HG03432 (cell line): ENCODE data around the gene SSRP1.
"Not testable (repeated sequence)": the region's sequence is repeated elsewhere in the genome, so short reads cannot be mapped to it uniquely, and the experiment has no call there.

Experiments
- ATAC-seq: cut with Tn5 transposase; IDR thresholded peaks from one replicate; pipeline ENCODE4 v1.9.1; 2021; ENCODE audit warnings: mild to moderate bottlenecking, moderate library complexity; ENCODE audit not compliant: unreplicated experiment

Gene SSRP1

DNA sequence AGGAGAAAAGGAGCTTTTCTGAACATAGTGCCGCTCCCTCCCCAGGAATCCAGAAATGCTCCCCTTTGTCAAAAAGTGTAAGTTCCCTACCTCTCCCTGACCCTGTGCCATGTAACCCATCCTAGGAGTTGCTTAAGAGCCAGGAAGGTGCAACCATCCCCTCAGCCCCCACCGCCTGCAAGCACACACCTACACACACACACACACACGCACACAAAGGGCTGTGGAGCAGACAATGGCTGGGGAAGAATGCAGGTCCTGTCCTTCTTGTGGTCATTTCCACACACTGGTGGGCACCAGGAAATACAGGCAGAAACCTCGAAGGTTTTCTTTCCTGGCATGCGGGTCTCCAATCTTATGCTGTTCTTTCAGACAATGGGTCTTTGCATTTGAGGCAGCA, 3.6 kb upstream of the SSRP1 start:
- no peak for ATAC-seq

DNA sequence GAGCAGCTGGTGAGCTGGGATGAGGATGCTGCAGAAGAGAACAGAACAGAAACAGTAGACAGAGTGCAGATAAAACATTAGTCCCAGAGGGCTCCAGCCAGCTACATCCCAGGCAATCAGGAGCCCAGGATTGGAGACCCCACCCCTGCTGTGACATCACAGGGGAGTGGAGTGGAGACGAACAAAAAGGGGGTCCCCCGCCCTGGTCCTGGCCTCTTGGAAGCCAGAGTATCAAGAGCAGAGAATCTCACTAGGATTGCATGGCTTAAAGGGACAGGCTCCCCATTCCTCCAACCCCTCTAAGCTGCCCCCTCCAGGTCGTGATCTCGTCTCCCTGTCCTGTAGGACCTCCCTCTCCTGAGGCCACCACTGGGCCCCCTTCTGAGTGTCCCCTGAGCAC, 2.5 kb upstream of the SSRP1 start, which contains the start of gene P2RX3:
Gene P2RX3, plus strand, starts transcription at position 211 of the 400 bp plus-strand sequence. CDS start 199 bp downstream, outside the sequence.
- ATAC-seq = no peak

DNA sequence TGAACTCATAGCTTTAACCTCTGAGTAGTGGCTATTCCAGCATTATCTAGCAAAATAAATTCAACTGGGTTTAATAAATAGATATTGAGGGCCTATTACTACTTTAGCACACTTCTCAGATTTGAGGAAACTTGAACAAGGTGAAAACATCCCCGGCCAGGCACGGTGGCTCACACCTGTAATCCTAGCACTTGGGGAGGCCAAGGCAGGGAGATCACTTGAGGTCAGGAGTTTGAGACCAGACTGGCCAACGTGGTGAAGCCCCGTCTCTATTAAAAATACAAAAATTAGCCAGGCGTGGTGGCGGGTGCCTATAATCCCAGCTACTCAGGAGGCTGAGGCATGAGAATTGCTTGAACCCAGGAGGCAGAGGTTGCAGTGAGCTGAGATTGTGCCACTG, 1.2 kb upstream of the SSRP1 start:
- not testable (repeated sequence) for ATAC-seq

DNA sequence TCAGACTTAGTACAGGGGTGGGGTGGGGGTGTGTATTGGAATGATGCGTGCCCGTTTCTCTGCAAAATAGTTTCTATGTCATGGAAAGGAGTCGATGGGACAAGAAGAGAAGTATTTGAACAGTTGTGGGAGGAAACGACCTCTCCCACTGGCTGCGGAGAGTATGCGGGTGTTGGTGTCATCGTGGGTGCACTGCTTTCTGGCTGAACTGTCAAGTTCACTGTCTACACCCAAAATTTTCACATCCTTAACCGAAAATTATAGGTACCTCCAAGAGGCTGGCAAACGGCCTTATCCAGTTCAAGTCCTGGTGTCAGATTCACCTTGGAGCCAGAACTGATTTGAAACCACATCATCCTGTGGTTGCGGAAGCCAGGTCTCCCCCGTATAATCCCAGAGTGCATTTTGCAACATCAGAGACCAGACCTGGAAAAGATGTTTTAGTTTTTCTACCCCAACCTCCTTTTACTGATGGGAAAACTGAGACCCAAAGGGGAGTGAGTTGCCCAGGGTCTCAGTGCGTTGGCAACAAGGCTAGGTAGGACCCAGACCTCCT, 497 bp upstream of the SSRP1 start:
- no peak for ATAC-seq

DNA sequence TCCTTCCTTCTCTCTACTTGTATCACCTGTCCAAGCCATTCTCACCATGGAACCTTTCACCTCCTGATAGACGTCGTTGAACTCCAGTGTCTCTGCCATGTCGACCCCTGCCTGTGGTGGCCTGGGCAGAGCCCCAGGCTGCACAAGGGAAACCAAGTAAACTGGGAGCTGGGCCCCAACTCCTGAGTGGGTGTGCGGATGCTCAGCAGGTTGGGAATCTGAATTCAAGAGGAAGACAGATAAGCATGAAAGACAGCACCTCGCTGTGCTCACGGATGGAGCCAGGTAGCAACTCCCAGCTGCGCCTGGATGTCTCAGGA, 709 bp downstream of the SSRP1 start:
- peak; percentile 3 for ATAC-seq

DNA sequence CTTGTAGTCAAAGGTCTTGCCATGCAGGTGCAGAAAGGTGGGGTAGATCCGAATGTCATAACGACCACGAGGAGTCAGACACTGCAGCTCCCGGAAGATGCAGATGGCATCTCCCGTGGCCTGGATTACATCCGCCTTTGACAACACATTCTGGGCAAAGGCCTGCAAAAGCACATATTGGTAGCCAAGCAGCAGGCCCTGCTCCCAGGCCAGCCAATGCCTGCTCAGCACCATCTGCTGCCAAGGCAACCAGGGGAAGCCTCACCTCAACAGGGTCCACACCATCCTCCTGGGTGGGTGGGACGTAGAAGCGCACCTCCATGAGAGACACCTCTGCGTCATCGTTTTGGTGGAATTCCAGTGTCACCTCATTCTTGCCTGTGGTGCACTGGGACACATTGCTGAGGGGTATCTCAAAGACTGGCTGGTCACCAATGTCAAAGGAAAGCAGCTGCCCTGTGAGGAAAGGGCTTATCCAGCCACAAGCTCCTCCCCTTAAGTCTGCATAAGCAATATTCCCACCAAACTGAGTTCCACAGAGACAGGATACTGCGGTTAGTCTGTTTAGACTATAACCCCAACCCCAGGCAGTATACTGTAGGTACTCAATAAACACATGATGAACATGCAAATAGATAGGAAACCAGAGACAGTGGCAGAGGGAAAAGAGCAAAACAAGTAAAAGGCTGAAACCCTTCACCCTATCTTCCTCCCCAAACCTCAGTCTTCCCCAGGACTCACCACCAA, 2.8 kb downstream of the SSRP1 start:
- ATAC-seq = no peak

DNA sequence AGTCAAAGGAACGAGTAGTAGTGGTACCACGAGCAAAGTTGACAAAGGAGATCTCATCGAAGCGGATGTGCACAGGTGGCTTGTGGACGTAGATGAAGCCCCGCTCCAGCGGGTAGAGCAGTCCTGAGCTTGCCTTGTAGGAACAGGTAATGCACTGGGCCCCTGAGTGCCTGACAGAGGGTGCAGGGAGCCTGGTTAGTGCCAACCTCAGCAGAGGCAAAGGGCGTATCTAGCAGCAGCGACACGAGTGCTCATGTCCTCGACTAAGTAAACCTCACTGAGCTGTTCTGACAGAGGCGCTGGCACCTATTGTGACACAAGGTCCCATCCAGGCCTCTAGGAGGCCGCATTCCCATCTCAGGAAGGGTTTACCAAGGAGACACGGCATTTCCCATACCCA, 4.0 kb downstream of the SSRP1 start:
- ATAC-seq = no peak

DNA sequence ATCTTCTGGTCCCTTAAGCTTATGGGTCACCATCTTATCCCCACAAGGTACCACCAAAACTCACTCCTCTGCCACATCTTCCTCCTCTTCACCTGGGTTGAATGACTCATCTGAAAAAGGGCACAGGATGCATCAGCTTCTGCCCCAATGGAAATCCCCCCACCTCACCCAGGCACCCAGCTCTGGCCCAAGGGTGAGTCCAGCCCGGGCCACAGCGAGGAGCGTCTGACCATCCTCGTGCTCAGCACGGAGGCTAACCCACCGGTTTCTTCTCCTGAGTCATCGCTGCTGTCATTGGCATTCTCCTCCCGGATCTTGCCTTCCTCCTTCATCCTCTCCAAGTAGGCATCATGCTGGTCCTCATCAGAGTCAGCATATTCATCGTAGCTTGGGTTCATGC, 5.7 kb downstream of the SSRP1 start:
- no peak for ATAC-seq

DNA sequence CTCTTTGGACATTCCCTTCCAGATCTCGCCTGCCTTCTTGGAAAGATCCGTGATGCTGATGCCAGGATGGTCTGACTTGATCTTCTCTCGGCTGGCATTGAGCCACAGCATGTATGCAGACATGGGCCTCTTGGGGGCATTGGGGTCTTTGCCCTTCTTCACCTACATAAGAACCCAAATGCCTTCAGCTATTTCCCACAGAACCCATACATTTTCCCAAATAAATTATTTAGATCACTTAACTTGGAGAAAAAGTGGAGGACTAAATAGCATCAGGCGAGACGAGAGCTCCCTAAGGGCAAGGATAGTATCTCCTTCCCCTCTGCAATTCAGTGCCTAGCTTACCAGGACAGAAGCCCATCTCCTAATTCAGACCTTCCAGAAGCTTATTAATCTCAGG, 8.0 kb downstream of the SSRP1 start:
- ATAC-seq = no peak

DNA sequence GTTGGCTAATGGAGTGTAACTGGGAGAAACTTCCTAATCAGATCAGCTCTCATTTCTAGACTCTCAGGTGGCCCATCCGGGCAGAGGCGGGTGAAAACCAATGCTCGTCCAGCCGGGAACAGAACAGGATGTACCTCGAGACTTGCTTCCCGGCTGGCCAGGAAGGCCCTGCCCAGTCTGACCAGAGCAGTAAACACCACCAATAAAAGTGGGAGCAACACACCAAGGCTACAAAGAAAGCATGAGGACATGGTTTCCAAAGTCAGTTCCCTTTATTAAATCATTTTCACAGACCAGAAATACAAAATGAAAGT, 10.0 kb downstream of the SSRP1 start:
- no peak for ATAC-seq

DNA sequence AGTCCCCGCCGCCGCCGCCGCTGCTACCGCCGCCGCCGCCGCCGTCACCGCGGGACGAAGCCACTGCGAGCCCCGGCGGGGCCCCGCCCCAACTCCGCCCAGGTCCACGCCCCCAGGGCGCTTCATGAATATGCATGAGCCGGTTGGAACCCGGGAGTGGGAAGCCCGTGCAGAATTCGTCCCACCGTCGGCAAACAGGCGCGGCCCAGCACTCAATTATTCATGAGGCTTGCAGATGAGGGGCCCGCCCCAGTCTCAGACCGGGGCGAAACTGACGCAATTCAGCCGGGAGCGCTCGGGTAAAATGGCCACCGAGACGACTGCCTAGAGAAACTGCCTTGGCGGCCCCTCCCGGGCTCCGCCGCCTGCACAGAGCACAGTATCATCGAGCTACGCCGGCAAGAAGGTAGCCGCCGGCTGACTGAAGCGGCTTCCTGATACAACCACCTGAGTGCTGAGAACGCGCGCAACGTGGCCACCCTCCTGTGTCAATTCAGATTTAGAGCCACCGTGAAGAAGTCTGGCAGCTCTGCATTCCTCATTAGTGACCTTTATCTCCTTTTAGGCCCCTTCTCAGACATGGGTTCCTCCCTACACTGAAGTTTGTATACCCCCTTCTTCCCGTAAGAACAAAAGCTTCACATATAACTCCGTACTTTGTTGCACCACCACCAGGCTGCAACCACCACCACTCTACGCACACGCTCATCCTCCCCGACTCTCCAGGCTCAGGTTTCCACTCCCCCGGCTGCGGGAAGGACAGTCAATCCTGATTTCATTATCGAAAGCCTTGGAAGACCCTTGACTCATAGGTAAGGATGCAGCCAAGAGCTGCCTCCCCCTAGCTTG, 10.6 kb downstream of the SSRP1 start, which contains the start of gene TNKS1BP1:
Gene TNKS1BP1, minus strand, starts transcription at position 67 of the 849 bp plus-strand sequence. CDS start 3,067 bp downstream, outside the sequence.
- ATAC-seq = peak; percentile 89

DNA sequence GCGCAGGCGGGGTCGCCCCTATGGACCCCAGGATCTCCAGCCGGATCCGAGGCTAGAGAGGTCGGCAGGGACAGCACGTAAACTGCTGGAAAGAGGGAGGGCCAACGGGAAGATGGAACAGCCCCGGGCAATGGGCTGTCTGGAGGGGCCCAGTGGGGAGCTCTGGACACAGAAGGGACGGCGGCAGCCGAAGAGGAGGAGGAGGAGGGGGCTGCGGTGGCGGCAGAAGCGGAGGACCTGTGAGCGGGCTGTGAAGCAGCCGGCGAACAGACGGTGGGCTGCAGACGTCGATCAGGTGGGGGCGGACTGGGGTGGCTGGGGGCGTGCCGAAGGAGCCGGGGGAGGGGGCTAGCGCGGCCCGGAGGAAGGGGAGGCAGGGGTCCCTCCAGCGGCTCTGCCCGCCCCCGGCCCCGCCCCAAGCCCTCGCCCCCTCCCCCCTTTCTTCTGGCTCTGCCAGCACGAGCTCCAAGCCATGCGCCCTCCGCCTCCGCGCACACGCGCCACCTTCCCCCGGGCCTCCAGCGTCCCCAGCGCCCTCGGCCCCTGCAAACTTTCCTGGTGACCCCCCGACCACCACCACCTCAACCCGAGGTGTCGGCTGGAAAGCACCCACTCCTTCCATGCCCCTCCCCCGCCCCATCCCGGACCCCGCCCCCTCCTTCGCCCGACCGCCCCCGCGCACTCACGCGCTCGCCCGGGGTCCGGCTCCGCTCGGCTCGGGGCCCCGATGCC, 11.4 kb downstream of the SSRP1 start:
- no peak for ATAC-seq

DNA sequence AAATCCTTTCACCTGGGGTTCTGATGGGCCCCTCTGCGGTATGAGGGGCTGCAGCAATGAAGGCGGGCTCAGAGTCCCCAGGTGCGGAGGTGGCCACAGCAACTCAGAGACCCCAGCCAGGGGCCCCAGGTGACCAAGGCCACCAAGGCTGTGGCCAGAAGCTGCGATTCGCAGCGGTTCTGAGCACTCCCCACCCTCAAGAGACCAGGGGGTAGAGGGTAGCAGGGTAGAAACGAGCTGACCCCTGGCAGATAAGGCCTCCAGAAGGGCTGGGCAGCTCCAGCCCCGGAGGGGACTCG, 11.9 kb downstream of the SSRP1 start:
- no peak for ATAC-seq

DNA sequence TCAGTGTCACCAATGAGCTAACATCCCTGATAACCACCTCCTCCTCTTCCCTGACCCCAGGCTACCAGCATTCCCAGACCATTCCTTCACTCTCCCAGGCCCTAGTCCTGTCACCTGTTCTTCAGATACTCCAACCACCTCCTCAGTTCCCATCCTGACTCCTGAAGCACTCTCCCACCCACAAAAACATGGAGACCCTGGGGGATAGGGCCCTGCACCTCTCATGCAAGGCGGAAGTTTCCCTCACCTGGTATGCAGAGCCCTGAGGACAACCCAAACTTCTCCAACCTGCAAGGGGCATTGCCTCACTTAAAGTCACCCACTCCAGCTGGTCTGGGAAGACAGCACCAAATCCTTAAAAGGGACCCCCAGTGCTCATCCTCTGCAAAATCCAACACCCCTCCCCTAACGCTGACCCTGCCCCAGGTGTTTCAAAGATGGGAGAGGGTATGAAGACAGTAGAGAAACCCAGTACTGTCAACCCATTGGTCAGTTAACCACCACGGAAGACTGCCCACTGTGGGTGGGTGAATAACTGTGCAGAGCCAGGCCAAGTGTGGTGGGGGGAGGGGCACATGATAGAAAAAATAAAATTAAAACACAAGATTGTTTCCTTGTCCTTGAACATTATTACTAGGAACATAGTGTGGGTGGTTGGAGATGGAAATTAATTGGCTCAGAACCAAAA, 12.4 kb downstream of the SSRP1 start:
- no peak for ATAC-seq

DNA sequence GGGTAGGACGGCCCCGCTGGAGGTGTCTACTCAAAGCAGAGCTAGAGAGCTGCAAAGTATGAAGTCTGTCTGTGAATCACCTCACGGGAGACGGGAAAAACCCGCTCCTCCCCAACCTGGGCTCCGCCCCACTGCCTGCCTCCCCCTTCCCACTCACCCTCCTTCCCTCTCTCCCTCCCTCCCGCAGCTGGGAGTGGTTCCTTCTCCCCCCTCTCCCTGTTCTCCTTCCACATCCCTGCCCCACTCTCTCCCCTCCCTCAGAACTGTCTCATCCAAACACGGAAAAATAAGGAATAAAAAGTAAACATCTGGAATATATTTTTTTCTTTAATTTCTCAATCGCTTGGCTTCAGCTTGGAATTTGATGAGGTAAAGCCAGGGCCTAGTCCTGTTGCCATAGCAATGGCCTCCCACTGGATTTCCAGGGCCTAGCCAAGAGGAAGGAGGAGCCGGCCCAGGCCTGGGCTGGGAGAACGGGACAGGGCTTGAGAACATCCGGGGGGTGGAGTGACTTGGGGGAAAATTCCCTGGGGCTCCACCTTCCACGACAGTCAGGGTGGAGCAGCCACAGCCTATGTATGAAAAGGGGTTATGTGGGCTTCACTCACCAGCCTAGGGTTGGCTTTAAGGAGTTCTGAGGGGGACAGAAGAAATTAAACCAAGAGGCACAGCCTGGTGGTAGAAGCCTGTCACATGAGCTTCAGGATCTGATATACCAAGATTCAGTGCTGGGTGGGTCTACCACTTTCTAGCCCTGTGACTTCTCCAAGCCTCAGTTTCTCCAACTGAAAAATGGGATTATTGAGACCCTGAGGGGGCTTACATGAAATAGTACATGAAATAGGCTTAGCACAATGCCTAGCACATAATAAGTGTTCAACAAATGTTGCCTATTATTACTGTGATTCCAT, 13.2 kb downstream of the SSRP1 start:
- no peak for ATAC-seq

DNA sequence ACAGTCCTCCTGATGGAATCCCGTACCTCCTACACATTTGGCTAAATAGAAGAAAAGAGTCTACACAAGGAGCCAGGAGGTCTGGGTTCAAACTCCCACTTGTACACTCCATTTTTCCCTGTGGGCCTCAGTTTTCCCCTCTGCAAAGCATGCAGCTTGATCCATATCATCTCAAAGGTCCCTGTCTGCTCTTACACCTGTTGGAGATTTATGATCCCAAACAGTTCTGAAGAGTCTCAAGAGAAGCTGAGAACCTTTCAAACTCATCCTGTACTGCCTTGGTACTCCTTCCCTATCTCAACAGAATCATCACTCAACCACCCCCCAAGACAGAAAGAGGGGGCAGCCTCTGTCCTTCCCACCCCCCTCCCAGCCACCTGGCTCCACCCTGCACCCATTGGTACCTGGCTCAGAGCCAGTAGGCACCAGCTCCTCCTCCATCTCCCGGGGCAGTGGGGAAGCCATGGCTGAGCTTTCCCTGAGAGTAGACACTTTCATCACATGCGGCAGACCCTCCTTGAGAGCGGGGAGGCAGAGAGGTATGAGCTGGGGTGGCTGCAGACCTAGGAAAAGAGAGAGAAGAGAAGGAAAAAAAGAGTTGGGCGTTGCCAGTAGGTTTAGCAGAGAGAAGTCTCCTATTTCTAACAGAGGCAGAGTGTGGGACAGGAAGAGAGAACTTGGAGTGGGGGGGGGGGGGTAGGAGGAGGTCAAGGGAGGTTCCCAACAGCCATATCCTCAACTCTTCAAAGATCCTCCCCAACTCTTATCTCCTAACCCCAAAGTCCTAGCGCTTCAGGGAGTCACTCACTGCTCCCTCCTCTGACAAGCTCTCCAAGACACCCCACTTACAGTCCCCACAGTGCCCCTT, 14.1 kb downstream of the SSRP1 start:
- ATAC-seq = no peak

DNA sequence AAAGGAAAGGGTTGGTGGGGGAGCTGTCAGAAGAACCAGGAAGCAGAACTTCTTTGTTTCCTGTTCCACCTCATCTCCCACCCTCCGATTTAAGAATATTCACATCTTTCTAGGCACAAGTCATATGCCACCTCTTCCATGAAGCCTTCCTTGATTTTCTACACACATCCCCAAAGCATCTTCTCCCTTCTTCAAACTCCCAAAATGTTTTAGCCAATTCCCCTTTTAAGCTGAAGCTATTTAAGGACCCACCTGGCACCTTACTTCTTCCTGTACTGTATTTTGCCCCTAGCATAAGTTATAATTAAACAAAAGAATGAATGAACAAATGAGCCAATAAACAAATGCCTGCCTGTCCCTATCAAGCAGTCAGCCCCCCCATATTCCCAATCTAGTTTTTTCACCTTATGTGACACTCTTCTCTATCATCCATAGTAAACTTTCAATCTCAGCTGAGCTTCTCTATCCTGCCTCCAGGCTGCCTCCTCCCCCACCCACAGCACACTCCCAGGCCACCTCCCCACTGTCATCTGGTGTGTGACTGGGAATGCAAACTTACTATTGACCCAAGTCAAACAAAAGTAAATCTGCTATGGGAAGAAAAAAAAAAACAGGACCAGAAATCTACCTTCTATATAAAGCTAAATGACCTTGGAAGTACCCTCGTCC, 14.8 kb downstream of the SSRP1 start:
- no peak for ATAC-seq

DNA sequence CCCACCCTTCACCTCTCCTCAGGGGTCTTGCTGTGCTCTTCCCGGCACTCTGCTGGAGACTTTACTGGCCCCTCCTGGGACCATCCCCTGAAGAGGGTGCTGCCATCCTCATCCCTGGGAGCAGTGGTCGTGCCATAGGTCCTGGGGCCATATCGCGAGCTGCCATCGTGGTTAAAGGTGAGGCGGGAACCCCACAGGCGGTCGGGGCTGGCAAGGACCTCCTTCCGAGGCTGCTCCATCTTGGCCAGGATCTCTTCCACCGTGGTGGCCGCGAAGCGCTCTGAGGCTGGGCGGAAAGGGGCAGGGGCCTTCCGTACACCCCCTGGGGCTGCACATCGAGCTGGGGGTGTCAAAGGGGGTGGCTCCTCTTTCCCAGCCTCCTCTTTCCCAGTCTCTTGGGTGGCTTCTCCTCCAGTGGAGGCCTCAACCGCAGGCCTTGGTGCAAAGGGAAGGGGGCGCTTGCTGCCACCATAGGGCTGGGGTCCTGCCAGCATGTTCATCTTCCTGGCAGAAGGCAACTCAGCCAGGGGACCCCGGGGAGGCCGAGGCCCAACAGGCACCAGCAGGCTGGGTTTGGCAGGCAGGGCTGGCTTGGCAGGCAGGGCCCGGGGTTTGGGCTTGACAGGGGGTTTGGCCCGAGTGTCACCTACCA, 15.5 kb downstream of the SSRP1 start:
- no peak for ATAC-seq
